Measurements from ENCODE around the gene SYPL2. TPM values are rescaled to one million over a fixed set of nuclear protein-coding genes. Genes with fewer than 3 reads are reported as not detected.

The SYPL2 gene
- total RNA-seq, 6 experiments from 2014 or later = 16.0 to 34.1 (median 18.5) TPM

DNA sequence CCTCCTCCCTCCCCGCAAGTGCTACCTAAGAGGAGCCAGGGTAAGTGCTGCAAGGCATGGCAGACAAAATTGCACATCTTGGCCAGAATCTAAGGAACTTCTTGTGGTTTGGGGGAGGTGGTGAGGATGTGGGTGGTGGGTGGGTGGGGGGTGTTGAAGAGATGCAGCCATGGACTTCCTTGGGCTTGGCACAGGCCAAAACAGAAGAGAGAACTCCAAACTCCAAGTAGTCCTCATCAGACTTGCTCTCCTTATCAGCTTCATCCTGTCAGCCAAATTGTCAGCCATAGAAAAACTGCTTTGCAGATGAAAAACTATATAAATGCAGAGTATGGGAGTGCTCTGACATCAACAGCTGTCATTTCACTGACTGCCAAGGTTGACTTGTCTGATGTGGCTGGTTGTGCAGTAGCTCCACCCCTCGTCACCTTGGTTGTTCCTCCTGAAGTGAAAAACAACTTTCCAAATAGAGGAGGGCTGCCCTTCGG, 36.1 kb downstream of the SYPL2 start:
- H3K4me1 Mint-ChIP-seq (ENCODE audit: low read depth) = peaks cover 54% of the 10 kb centered on the region
- TF ChIP-seq, protein P1, sequence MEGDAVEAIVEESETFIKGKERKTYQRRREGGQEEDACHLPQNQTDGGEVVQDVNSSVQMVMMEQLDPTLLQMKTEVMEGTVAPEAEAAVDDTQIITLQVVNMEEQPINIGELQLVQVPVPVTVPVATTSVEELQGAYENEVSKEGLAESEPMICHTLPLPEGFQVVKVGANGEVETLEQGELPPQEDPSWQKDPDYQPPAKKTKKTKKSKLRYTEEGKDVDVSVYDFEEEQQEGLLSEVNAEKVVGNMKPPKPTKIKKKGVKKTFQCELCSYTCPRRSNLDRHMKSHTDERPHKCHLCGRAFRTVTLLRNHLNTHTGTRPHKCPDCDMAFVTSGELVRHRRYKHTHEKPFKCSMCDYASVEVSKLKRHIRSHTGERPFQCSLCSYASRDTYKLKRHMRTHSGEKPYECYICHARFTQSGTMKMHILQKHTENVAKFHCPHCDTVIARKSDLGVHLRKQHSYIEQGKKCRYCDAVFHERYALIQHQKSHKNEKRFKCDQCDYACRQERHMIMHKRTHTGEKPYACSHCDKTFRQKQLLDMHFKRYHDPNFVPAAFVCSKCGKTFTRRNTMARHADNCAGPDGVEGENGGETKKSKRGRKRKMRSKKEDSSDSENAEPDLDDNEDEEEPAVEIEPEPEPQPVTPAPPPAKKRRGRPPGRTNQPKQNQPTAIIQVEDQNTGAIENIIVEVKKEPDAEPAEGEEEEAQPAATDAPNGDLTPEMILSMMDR (IDR thresholded peaks at IDR 0.05) = no peak
- no peaks in the 10 kb centered on the region for H3K9me3 Mint-ChIP-seq
- H3K27ac Mint-ChIP-seq = no peak overlapping the region
- H3K36me3 Mint-ChIP-seq (ENCODE audit: low read depth) = no peaks in the 10 kb centered on the region
- H3K27me3 Mint-ChIP-seq (ENCODE audit: insufficient read depth) = peaks cover 4% of the 10 kb centered on the region
- no peak overlapping the region for H3K4me3 Mint-ChIP-seq
- no peak for DNase-seq

DNA sequence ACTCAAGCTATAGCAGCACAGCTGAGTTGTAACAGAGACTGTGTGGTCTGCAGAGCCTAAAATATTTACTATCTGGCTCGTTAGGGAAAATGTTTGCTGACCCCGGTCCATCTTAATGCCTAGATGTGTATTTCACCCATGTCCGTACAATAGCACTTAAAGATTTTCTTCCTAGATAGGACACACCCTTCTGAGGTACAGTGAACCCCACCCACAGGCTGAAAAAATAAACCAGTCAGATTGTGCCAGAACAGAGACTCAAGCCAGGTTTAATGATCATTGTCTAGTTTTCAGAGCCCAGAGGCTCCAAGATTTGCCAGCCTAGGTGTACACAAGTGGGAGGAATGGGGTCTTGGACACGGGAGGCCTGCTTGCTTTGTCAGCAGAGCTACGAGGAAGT, 37.6 kb downstream of the SYPL2 start:
- peaks cover 6% of the 10 kb centered on the region for H3K27me3 Mint-ChIP-seq (ENCODE audit: insufficient read depth)
- H3K9me3 Mint-ChIP-seq = no peaks in the 10 kb centered on the region
- no peak for DNase-seq
- H3K4me3 Mint-ChIP-seq = no peak overlapping the region
- TF ChIP-seq, protein P1 (IDR thresholded peaks at IDR 0.05) = no peak
- no peaks in the 10 kb centered on the region for H3K36me3 Mint-ChIP-seq (ENCODE audit: low read depth)
- peaks cover 61% of the 10 kb centered on the region for H3K4me1 Mint-ChIP-seq (ENCODE audit: low read depth)
- H3K27ac Mint-ChIP-seq = no peak overlapping the region

DNA sequence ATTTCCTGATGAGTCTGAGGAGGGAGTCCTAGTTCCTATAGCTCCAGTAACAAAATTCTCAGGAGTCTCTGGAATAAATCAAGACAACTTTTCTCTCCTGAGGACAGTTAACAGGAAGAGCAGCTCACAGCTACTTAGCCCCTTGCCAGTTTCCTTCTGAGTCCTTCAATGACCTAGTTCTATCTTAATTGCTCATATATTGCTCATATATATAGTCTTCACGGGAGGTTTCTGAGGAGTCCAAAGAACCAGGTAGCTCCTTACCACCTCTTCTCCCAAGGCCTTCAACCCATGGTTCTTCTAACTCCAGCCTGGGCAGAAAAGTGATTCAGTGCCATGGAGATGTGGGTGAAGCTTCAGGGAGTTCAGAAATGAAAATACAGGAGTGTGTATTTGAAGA, 38.6 kb downstream of the SYPL2 start:
- TF ChIP-seq, protein P1 (IDR thresholded peaks at IDR 0.05) = no peak
- Mint-ChIP-seq H3K4me1 (ENCODE audit: low read depth) (peaks cover 52% of the 10 kb centered on the region), H3K9me3 (no peaks in the 10 kb centered on the region), H3K27me3 (ENCODE audit: insufficient read depth) (peaks cover 6% of the 10 kb centered on the region), H3K36me3 (ENCODE audit: low read depth) (no peaks in the 10 kb centered on the region), H3K27ac (no peak overlapping the region), H3K4me3 (no peak overlapping the region)
- DNase-seq = no peak

DNA sequence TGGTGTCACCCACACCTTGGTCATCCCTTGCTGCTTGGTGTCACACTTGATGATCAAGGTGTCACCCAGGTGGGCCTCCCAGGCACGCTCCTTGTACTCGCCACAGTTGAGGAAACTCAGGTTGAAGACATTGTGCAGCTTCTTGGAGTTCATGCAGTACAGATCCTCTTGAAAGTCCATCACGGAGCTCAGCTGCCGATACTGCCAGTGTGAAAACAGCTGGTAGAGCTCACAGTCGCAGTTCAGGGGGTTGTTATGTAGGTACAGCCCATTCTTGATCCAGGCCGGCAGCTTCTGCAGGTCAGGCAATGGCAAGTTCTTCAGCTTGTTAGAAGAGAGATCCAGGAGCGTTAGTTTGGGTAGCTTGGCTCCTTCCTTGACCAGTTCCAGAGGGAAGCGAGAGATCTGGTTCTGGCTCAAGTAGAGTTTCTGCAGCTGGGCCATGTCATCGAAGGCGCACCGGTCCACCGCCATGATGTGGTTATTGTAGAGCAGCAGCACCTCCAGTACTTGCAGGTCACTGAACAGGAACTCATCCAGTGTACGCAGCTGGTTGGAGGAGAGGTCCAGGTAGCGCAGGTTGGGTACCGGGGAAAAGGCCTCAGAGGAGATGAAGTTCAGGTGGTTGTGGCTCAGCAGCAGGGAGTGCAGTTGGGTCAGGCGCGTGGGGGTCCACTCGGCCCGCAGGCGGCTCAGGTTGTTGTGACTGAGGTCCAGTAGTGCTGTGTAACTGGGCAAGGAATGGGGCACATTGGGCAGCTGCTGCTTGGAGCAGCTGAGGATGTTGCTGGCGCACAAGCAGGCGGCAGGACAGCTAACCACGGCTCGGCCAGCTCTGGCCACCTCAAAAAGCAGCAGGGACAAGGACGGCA, 41.9 kb downstream of the SYPL2 start:
- Mint-ChIP-seq H3K36me3 (ENCODE audit: low read depth) (no peaks in the 10 kb centered on the region), H3K27me3 (ENCODE audit: insufficient read depth) (peaks cover 4% of the 10 kb centered on the region), H3K9me3 (no peaks in the 10 kb centered on the region), H3K4me1 (ENCODE audit: low read depth) (peaks cover 28% of the 10 kb centered on the region; the same call in 1 of the 2 replicates), H3K4me3 (peak overlapping the region; percentile 85), H3K27ac (0 out of 2 replicates have a peak overlapping the region, but pooled peaks have one; percentile 51)
- TF ChIP-seq, protein P1 (IDR thresholded peaks at IDR 0.05) = no peak
- no peak for DNase-seq

GRCh38 chr1:109508873-109509175, 42.5 kb downstream of the SYPL2 start:
- H3K27me3 Mint-ChIP-seq (ENCODE audit: insufficient read depth) = peaks cover 4% of the 10 kb centered on the region
- H3K9me3 Mint-ChIP-seq = no peaks in the 10 kb centered on the region
- H3K4me1 Mint-ChIP-seq (ENCODE audit: low read depth) = peaks cover 28% of the 10 kb centered on the region; the same call in 1 of the 2 replicates
- TF ChIP-seq, protein P1 (IDR thresholded peaks at IDR 0.05) = no peak
- no peak for DNase-seq
- 0 out of 2 replicates have a peak overlapping the region, but pooled peaks have one; percentile 51 for H3K27ac Mint-ChIP-seq
- no peaks in the 10 kb centered on the region for H3K36me3 Mint-ChIP-seq (ENCODE audit: low read depth)
- peak overlapping the region; percentile 85 for H3K4me3 Mint-ChIP-seq

Data from HFFc6 (cell line).